SKM-1 (cell line): ENCODE measurements around the gene TASL.
"Not testable (repeated sequence)": the region's sequence is repeated elsewhere in the genome, so short reads cannot be mapped to it uniquely, and the experiment has no call there.

Experiments
- DNase-seq: peaks from one replicate; lab custom pipeline; 2025; ENCODE audit not compliant: unreplicated experiment; lab: John Stamatoyannopoulos, UW

Gene TASL

DNA sequence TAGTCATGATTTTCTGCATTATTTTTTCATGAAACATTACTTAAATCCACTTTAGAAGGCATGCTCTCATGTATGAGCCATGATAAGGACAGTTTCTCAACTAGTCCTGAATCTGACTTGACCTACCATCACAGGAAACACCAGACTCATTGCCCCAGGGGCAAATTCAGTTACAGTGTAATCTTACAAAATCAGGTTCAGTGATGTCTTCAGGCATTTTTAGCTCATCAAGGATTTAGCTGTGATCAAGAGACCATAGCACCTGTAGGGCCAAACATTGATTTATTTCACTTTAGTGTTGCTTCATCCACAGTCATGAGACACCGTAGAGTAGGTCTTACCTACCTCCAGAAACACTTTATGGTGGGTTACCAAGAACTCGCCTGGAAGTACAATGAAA is 3.1 kb upstream of the TASL start:
- no peak for DNase-seq

- no peak for DNase-seq
Measured at GRCh38 chrX:30576881-30577280, 685 bp downstream of the TASL start.

DNA sequence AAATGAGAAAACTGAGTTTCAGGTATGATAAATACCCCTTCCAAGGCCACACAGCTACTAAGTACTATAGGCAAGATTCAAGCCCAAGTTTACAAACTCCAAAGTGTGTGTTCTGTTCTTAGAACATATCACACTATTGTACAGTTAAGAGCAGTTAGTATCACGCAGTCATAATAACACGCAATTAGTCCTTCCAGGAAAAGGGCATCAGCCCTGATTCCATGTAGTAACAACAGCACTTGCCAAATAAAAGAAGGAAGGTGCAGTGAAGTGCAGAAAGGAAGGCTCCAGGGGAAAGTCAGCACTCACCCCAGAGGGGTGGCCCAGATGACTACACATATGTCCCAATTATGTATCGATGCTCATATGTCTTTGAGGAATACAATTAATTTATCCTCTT is 4.4 kb downstream of the TASL start:
- DNase-seq, result no peak

DNA sequence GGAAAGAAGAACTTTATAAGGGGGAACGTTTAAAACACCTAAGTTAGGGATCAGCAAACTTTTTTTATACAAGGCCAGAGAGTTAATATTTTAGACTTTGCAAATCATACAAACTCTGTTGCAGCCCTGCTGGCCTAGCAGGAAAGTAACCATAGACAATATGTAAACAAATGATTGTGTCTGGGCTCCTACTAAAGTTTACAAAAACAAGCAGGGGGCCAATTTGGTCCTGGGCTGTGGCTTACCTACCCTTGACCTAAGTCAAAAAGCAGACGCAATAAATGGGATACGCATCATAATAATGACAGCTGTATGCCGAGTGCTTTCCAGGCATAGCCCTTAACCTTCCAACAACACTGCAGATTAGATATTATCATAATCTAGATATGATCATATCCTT is 4.9 kb downstream of the TASL start:
- no peak for DNase-seq

- no peak for DNase-seq
Measured at GRCh38 chrX:30572004-30572403, 5.6 kb downstream of the TASL start.

DNA sequence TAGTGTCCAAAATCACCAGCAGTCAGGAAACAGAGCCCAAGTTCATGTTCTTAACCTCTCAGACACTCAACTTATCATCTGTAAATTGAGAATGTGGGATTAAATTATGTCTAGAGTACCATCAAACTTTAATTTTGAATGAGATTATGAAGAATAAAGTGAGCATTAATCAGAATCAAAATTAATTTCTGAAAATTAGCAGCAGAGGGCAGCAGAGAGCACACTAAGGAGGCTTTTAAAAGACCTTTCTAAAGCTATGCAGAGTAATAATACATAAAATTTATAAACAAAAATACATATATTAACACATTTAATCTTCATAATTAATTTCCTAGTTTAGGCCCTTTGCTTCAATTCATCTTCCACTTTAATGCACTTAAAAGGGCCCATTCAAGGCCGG is 7.1 kb downstream of the TASL start:
- DNase-seq, result no peak

- no peak for DNase-seq
Measured at GRCh38 chrX:30568136-30568535, 9.4 kb downstream of the TASL start.

- DNase-seq, result not testable (repeated sequence)
Measured at GRCh38 chrX:30563070-30563469, 14.5 kb downstream of the TASL start.

GRCh38 chrX:30561191-30561590 is 16.4 kb downstream of the TASL start:
- DNase-seq, result no peak

GRCh38 chrX:30538271-30538670 is 39.3 kb downstream of the TASL start:
- no peak for DNase-seq

GRCh38 chrX:30533835-30534234 is 43.7 kb downstream of the TASL start:
- no peak for DNase-seq

- no peak for DNase-seq
Measured at GRCh38 chrX:30533266-30533665, 44.3 kb downstream of the TASL start.

- DNase-seq, result no peak
Measured at GRCh38 chrX:30530606-30531005, 47.0 kb downstream of the TASL start.

- DNase-seq, result no peak
Measured at GRCh38 chrX:30525732-30526131, 51.8 kb downstream of the TASL start.

DNA sequence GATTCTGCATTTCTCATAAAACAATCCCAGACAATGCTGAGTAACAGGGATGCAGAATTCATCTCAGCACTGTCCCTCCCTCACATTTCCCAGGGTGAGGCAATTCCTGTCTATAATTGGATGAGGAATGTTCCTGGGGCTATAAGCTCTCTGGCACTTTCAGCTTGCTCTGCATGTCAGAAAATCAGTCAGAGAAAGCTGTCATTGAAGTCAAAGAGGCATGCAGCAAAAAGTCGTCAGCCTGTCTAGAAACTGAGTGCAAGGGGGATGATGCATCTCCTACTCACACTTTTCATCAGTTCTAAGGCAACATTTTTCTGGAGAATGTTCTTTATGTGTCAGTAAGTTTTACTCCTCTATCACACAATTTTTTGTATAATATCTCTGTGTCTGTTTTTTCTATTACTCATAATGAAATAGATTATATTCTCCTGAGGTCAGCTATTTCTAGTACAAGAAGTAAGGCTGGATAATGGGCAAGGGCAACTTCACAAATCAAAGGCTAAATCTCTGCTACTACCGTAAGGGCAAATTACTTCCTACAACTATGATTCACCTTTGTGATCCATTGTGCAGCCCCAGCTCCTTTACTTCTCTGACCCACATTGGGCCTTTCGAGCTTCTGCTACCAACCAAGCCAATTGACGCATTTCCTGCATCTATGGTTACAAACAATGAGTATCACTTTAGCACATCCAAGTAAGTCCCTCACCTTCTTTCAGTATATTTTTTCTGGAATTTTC is 56.0 kb downstream of the TASL start:
- no peak for DNase-seq

GRCh38 chrX:30513284-30513683 is 64.3 kb downstream of the TASL start:
- no peak for DNase-seq
